Measurements from ENCODE around the gene FBXW12. TPM values are rescaled to one million over a fixed set of nuclear protein-coding genes. Genes with fewer than 3 reads are reported as not detected.

FBXW12 gene
- total RNA-seq, 1 experiment from 2014 or later = not detected

DNA sequence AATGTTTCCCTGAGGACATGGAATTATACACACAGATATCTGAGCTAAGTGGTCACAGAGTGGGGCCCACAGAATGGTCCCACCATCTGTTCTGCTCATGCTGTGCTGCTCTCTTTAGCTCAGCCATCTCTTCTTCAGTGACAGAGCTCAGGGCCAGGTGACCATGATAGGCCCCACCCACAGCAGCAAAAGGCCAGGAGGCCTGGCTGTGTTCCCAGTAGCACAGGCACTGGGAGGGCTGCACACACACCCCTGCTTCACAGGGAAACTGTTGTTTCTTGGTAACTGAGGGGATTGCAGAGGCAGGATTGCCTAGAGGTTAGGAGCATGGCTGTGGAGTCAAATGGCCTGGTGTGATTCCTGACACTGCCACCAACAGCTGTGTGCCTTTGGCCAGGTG lies 4.8 kb upstream of the FBXW12 start:
- Histone ChIP-seq H3K79me2 (ENCODE audit: low read length) (no peaks in the 10 kb centered on the region), H2AFZ (ENCODE audit: low read length) (no peak overlapping the region), H3K4me2 (ENCODE audit: low read depth, low read length, poor library complexity, severe bottlenecking) (no peak overlapping the region), H3K4me3 (ENCODE audit: low read length) (no peak overlapping the region), H3K27me3 (ENCODE audit: low read length) (no peaks in the 10 kb centered on the region), H4K20me1 (ENCODE audit: insufficient read depth, low read depth, low read length) (no peaks in the 10 kb centered on the region), H3K9me3 (ENCODE audit: low read length) (peaks cover 3% of the 10 kb centered on the region), H3K27ac (ENCODE audit: low read length) (no peak overlapping the region), H3K4me1 (ENCODE audit: low read length) (peaks cover 9% of the 10 kb centered on the region), H3K9me2 (replicated peaks; ENCODE audit: insufficient read depth, low read length) (no peaks in the 10 kb centered on the region), H3K9ac (ENCODE audit: low read length) (no peak overlapping the region), H3K36me3 (ENCODE audit: insufficient read depth, low read length) (no peaks in the 10 kb centered on the region)
- no peak for DNase-seq

DNA sequence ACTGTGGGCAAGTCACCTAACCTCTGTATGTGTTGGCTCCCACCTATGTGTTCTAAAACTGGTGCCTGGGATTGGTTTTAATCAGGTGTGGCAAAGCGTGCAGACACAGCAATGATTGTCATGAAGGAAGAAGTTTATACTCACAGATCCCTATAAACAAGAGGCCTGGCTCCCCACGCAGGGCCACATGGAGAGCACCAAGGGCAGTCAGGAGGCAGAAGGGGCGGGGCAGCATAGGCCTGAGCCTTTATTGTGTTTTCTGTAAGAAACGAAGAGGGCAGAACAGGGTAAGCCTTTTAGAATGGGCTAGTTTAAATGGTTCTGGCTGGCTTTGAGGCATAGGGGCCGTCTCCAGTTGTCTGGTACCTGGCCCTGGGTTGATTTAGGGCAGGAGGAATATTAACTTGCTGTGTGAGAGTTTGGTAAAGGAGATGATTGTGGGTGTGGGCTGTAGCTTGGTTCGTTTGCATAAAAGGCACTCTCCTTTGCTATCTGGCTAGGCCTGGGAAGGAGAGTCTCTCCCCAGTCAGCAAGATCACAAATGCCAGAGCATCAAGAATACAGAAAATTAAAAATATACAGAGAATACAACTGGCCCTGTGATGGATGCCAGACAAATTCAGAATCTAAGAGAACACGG lies 2.2 kb upstream of the FBXW12 start:
- H3K4me3 ChIP-seq (ENCODE audit: low read length) = no peak overlapping the region
- H3K27me3 ChIP-seq (ENCODE audit: low read length) = no peaks in the 10 kb centered on the region
- H3K27ac ChIP-seq (ENCODE audit: low read length) = no peak overlapping the region
- H2AFZ ChIP-seq (ENCODE audit: low read length) = peak overlapping the region; percentile 33
- H4K20me1 ChIP-seq (ENCODE audit: insufficient read depth, low read depth, low read length) = no peaks in the 10 kb centered on the region
- no peak overlapping the region for H3K4me2 ChIP-seq (ENCODE audit: low read depth, low read length, poor library complexity, severe bottlenecking)
- H3K9ac ChIP-seq (ENCODE audit: low read length) = no peak overlapping the region
- H3K4me1 ChIP-seq (ENCODE audit: low read length) = peaks cover 9% of the 10 kb centered on the region
- H3K9me2 ChIP-seq (replicated peaks; ENCODE audit: insufficient read depth, low read length) = no peaks in the 10 kb centered on the region
- no peaks in the 10 kb centered on the region for H3K79me2 ChIP-seq (ENCODE audit: low read length)
- no peaks in the 10 kb centered on the region for H3K9me3 ChIP-seq (ENCODE audit: low read length)
- H3K36me3 ChIP-seq (ENCODE audit: insufficient read depth, low read length) = no peaks in the 10 kb centered on the region
- no peak for DNase-seq

DNA sequence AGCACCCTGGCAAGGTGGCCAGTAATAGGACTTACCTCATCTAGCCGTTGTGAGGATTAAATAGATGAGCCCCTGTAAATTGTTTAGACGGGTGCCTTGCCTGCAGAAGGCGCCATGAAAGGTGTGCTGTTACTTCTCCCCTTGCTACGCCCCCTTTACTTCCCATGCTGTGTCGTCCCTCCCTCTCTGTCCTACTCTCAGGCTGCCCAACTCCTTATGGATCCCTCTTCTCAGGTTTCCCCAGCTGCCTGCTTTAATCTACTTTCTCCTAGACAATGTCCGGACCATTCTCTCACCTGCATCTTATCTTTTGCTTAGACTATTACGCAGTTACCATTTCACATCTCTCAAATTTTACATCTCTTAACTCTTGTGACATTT lies 1.7 kb upstream of the FBXW12 start:
- no peak for DNase-seq
- Histone ChIP-seq H3K9me3 (ENCODE audit: low read length) (no peaks in the 10 kb centered on the region), H3K4me1 (ENCODE audit: low read length) (peaks cover 9% of the 10 kb centered on the region), H3K4me2 (ENCODE audit: low read depth, low read length, poor library complexity, severe bottlenecking) (no peak overlapping the region), H3K9me2 (replicated peaks; ENCODE audit: insufficient read depth, low read length) (no peaks in the 10 kb centered on the region), H2AFZ (ENCODE audit: low read length) (no peak overlapping the region), H3K9ac (ENCODE audit: low read length) (no peak overlapping the region), H3K4me3 (ENCODE audit: low read length) (no peak overlapping the region), H3K36me3 (ENCODE audit: insufficient read depth, low read length) (no peaks in the 10 kb centered on the region), H3K27ac (ENCODE audit: low read length) (no peak overlapping the region), H4K20me1 (ENCODE audit: insufficient read depth, low read depth, low read length) (no peaks in the 10 kb centered on the region), H3K27me3 (ENCODE audit: low read length) (no peaks in the 10 kb centered on the region), H3K79me2 (ENCODE audit: low read length) (no peaks in the 10 kb centered on the region)

DNA sequence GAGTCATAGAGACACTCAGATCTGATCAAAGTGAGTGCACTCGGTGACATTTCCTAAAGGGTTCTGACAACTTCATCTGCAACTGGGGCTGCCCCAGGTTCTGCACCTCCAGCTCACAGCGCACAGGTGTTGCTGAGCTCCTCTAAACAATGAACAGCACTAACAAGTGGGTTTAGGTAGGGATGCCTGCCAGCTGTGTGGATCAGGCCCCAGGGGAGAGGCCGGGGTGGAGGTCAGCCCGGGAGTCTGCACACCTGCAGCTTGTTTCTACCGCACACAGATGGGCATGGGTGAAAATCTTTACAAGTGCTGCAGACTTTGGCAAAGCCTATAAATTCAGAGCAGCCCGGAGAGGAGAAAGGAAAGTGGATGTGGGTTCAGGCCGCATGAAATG lies 355 bp downstream of the FBXW12 start:
- Histone ChIP-seq H4K20me1 (ENCODE audit: insufficient read depth, low read depth, low read length) (no peaks in the 10 kb centered on the region), H3K4me1 (ENCODE audit: low read length) (peaks cover 9% of the 10 kb centered on the region), H3K27ac (ENCODE audit: low read length) (no peak overlapping the region), H3K4me3 (ENCODE audit: low read length) (no peak overlapping the region), H3K9me3 (ENCODE audit: low read length) (no peaks in the 10 kb centered on the region), H2AFZ (ENCODE audit: low read length) (no peak overlapping the region), H3K27me3 (ENCODE audit: low read length) (no peaks in the 10 kb centered on the region), H3K9me2 (replicated peaks; ENCODE audit: insufficient read depth, low read length) (no peaks in the 10 kb centered on the region), H3K79me2 (ENCODE audit: low read length) (no peaks in the 10 kb centered on the region), H3K9ac (ENCODE audit: low read length) (no peak overlapping the region), H3K4me2 (ENCODE audit: low read depth, low read length, poor library complexity, severe bottlenecking) (no peak overlapping the region), H3K36me3 (ENCODE audit: insufficient read depth, low read length) (no peaks in the 10 kb centered on the region)
- DNase-seq = no peak

DNA sequence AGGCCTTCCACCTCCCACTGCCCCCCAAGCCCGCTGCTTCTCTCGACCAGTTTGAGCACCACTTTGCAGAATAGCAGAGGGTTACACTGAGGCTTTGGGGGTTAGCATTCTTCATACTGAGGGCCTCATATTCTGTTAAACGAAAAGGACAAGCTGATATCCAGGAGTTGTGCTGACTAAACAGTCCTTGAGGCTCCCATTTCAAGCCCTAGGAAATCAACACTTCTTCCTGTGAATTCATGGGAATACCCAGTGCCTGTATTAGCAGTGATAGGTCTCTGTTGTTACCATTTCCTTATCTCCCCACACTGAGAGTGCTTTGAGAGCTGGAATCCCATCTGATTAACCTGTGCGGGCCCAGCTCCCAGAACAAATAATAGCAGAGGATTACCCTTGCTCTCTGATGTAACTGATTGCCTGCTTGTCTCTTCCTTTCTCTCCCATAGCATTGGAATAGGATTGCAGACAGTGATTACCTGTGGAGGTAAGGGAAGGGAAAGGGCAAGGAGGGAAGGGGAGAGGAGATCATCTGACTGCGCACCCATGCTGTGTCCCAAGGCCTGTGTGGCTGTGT lies 930 bp downstream of the FBXW12 start:
- Histone ChIP-seq H3K4me3 (ENCODE audit: low read length) (no peak overlapping the region), H3K9ac (ENCODE audit: low read length) (no peak overlapping the region), H3K36me3 (ENCODE audit: insufficient read depth, low read length) (no peaks in the 10 kb centered on the region), H3K9me2 (replicated peaks; ENCODE audit: insufficient read depth, low read length) (no peaks in the 10 kb centered on the region), H4K20me1 (ENCODE audit: insufficient read depth, low read depth, low read length) (no peaks in the 10 kb centered on the region), H3K4me2 (ENCODE audit: low read depth, low read length, poor library complexity, severe bottlenecking) (no peak overlapping the region), H3K4me1 (ENCODE audit: low read length) (peaks cover 9% of the 10 kb centered on the region), H3K79me2 (ENCODE audit: low read length) (no peaks in the 10 kb centered on the region), H3K27ac (ENCODE audit: low read length) (no peak overlapping the region), H3K27me3 (ENCODE audit: low read length) (no peaks in the 10 kb centered on the region), H3K9me3 (ENCODE audit: low read length) (no peaks in the 10 kb centered on the region), H2AFZ (ENCODE audit: low read length) (no peak overlapping the region)
- DNase-seq = no peak

DNA sequence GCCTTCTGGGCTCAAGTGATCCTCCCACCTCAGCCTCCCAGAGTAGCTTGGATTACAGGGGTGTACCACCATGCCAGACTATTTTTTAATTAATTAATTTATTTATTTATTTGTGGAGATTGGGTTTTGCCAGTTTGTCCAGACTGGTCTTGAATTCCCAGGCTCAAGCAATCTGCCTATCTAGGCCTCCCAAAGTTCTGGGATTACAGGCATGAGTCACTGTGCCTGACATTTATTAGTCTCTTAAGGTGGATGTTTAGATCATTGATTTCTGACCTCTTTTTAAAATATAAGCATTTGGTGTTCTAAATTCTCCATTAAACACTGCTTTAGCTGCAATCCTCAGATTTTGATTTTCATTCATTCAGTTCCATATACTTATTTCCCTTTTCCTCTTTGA lies 15.6 kb downstream of the FBXW12 start:
- Histone ChIP-seq H2AFZ (ENCODE audit: low read length) (no peak overlapping the region), H4K20me1 (ENCODE audit: insufficient read depth, low read depth, low read length) (no peaks in the 10 kb centered on the region), H3K4me1 (ENCODE audit: low read length) (no peaks in the 10 kb centered on the region), H3K4me3 (ENCODE audit: low read length) (no peak overlapping the region), H3K79me2 (ENCODE audit: low read length) (no peaks in the 10 kb centered on the region), H3K9me2 (replicated peaks; ENCODE audit: insufficient read depth, low read length) (no peaks in the 10 kb centered on the region), H3K36me3 (ENCODE audit: insufficient read depth, low read length) (no peaks in the 10 kb centered on the region), H3K9ac (ENCODE audit: low read length) (no peak overlapping the region), H3K27ac (ENCODE audit: low read length) (no peak overlapping the region), H3K4me2 (ENCODE audit: low read depth, low read length, poor library complexity, severe bottlenecking) (no peak overlapping the region), H3K9me3 (ENCODE audit: low read length) (no peaks in the 10 kb centered on the region), H3K27me3 (ENCODE audit: low read length) (no peaks in the 10 kb centered on the region)
- DNase-seq = no peak

DNA sequence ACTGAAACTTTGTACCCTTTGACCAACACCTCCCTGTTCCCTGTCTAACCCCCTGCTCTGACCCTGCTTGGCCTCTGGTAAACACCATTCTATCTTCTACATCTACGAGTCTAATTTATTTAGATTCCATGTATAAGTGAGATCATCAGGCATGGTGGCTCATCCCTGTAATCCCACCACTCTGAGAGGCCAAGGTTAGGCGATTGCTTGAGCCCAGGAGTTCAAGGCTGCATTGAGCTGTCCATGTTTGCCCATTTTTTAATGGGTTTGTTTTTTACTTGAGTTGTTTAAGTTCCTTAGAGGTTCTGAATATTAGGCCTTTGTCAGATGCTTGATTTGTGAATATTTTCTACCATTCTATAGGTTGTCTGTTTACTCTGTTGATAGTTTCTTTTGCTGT lies 16.9 kb downstream of the FBXW12 start:
- no peaks in the 10 kb centered on the region for H3K9me3 ChIP-seq (ENCODE audit: low read length)
- no peak overlapping the region for H2AFZ ChIP-seq (ENCODE audit: low read length)
- no peaks in the 10 kb centered on the region for H4K20me1 ChIP-seq (ENCODE audit: insufficient read depth, low read depth, low read length)
- H3K4me3 ChIP-seq (ENCODE audit: low read length) = no peak overlapping the region
- H3K36me3 ChIP-seq (ENCODE audit: insufficient read depth, low read length) = no peaks in the 10 kb centered on the region
- no peak for DNase-seq
- H3K9ac ChIP-seq (ENCODE audit: low read length) = no peak overlapping the region
- H3K4me1 ChIP-seq (ENCODE audit: low read length) = no peaks in the 10 kb centered on the region
- H3K27ac ChIP-seq (ENCODE audit: low read length) = no peak overlapping the region
- no peaks in the 10 kb centered on the region for H3K27me3 ChIP-seq (ENCODE audit: low read length)
- no peaks in the 10 kb centered on the region for H3K79me2 ChIP-seq (ENCODE audit: low read length)
- no peaks in the 10 kb centered on the region for H3K9me2 ChIP-seq (replicated peaks; ENCODE audit: insufficient read depth, low read length)
- no peak overlapping the region for H3K4me2 ChIP-seq (ENCODE audit: low read depth, low read length, poor library complexity, severe bottlenecking)

DNA sequence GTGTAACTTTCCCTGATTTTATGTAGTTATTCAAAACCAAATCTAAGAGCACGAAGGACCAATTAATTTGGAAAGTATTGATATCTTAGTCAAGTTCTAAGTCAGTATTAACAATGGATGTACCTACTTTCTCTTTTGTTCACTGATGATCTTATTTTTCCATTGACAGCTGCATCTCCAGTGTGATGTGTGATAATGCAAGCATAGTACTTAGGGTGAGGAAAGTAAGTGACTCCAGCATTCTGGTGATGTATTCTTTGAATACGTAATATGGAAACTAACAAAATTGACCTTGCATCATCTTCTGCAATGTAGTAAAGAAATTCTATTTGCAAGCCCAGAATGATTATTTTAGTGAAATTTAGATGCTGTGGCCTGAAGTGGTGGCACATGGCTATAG lies 22.4 kb downstream of the FBXW12 start:
- Histone ChIP-seq H3K27ac (ENCODE audit: low read length) (no peak overlapping the region), H3K4me3 (ENCODE audit: low read length) (no peak overlapping the region), H3K9me2 (replicated peaks; ENCODE audit: insufficient read depth, low read length) (no peaks in the 10 kb centered on the region), H3K9ac (ENCODE audit: low read length) (no peak overlapping the region), H4K20me1 (ENCODE audit: insufficient read depth, low read depth, low read length) (no peaks in the 10 kb centered on the region), H3K79me2 (ENCODE audit: low read length) (no peaks in the 10 kb centered on the region), H3K9me3 (ENCODE audit: low read length) (no peaks in the 10 kb centered on the region), H3K27me3 (ENCODE audit: low read length) (no peaks in the 10 kb centered on the region), H3K4me2 (ENCODE audit: low read depth, low read length, poor library complexity, severe bottlenecking) (no peak overlapping the region), H2AFZ (ENCODE audit: low read length) (no peak overlapping the region), H3K36me3 (ENCODE audit: insufficient read depth, low read length) (no peaks in the 10 kb centered on the region), H3K4me1 (ENCODE audit: low read length) (peaks cover 7% of the 10 kb centered on the region)
- DNase-seq = no peak
